HepG2 (cell line): ENCODE results near the gene AIMP2. TPM values are rescaled to one million over a fixed set of nuclear protein-coding genes. Genes with fewer than 3 reads are reported as not detected.

Source experiments
- AKNA ChIP-seq: sonication (generic); formaldehyde crosslinking; IDR thresholded peaks from 2 replicates; pipeline ENCODE4 v1.4.0; 2020; ENCODE audit warnings: missing genetic modification reagents, borderline replicate concordance
- GFI1 ChIP-seq: sonication (generic); formaldehyde crosslinking; IDR thresholded peaks from 2 replicates; pipeline ENCODE4 v1.5.0; 2020; ENCODE audit warnings: missing genetic modification reagents, mild to moderate bottlenecking, borderline replicate concordance
- HNRNPUL1 ChIP-seq: fragments of 200-400 bp; formaldehyde crosslinking; IDR thresholded peaks from 2 replicates; pipeline ENCODE4 v1.6.1; 2017; ENCODE audit warnings: low read depth, mild to moderate bottlenecking, low read length, moderate library complexity
- RBM22 ChIP-seq: fragments of 200-400 bp; formaldehyde crosslinking; optimal IDR thresholded peaks from 2 replicates; pipeline ENCODE3; 2017; ENCODE audit warnings: mild to moderate bottlenecking, low read length, moderate library complexity
- RCOR2 ChIP-seq: IDR thresholded peaks from 2 replicates; pipeline ENCODE4 v1.6.1; 2016; ENCODE audit warnings: missing biosample characterization, missing genetic modification reagents
- SMC3 ChIP-seq: IDR thresholded peaks from 2 replicates; pipeline ENCODE4 v1.6.1; 2011; ENCODE audit warnings: low read length, improper control_type of control experiment
- TCF12 ChIP-seq, 2 experiments: fragments of 450-650 bp in 1 of 2; sonication (generic) in 1 of 2; formaldehyde crosslinking in 1 of 2; IDR thresholded peaks; 2 replicates each; pipeline versions ENCODE4 v1.6.1 to v1.8.0; 2017 to 2022; ENCODE audit warnings: antibody characterized with exemption in 1 of 2, mild to moderate bottlenecking in 1 of 2, missing genetic modification reagents in 1 of 2, moderate library complexity in 1 of 2
- ZFX ChIP-seq: sonication (generic); formaldehyde crosslinking; IDR thresholded peaks from 2 replicates; pipeline ENCODE4 v1.4.0; 2020; ENCODE audit warnings: mild to moderate bottlenecking, low read depth, missing genetic modification reagents, moderate library complexity
- ZMYM2 ChIP-seq: sonication (generic); formaldehyde crosslinking; IDR thresholded peaks from 2 replicates; pipeline ENCODE4 v1.8.0; 2022; ENCODE audit warnings: mild to moderate bottlenecking, missing genetic modification reagents
- ZNF30 ChIP-seq: sonication (generic); formaldehyde crosslinking; IDR thresholded peaks from 2 replicates; pipeline ENCODE4 v1.5.0; 2020; ENCODE audit warnings: mild to moderate bottlenecking, missing genetic modification reagents
- ZNF670 ChIP-seq: sonication (generic); formaldehyde crosslinking; IDR thresholded peaks from 2 replicates; pipeline ENCODE4 v1.8.0; 2022; ENCODE audit warnings: mild to moderate bottlenecking, missing genetic modification reagents, borderline replicate concordance
- ZNF776 ChIP-seq: sonication (generic); formaldehyde crosslinking; IDR thresholded peaks from 2 replicates; pipeline ENCODE4 v1.4.0; 2020; ENCODE audit warnings: mild to moderate bottlenecking, missing genetic modification reagents
- polyA plus RNA-seq, 8 experiments: library from polyadenylated mRNA; depleted of rRNA in 3 of 8; stranded (reverse) in 7 of 8; unstranded in 1 of 8; fragments of >200 nt; fragmentation: Illumina TruSeq in 4 of 8; extraction: Trizol in 4 of 8; gene quantifications; 2 replicates each; pipeline versions ENCODE4 v1.2.1 to v1.2.3, GENCODE V29; 2011 to 2016; ENCODE audit warnings: low read depth in 4 of 8, missing spikeins in 1 of 8, mixed read lengths in 1 of 8; ENCODE audit not compliant: insufficient read depth in 1 of 8
- total RNA-seq, 5 experiments: library from RNA; depleted of rRNA; stranded (reverse); fragments of >200 nt; fragmentation: Illumina TruSeq; extraction: Trizol; gene quantifications; 2 replicates each; pipeline ENCODE4 v1.2.3, GENCODE V29; 2016; ENCODE audit warnings: low read depth in 1 of 5
- TF ChIP-seq, protein P1 (sequence below): sonication (generic); formaldehyde crosslinking; IDR thresholded peaks from 2 replicates; pipeline ENCODE4 v1.5.0; 2020; ENCODE audit warnings: missing genetic modification reagents, mild to moderate bottlenecking, borderline replicate concordance
- TF ChIP-seq, protein P2 (sequence below): sonication (generic); formaldehyde crosslinking; conservative IDR thresholded peaks from 2 replicates; pipeline ENCODE4 v1.8.0; 2022; ENCODE audit warnings: missing genetic modification reagents
- TF ChIP-seq, protein P3 (sequence below): sonication (generic); formaldehyde crosslinking; IDR thresholded peaks from 2 replicates; pipeline ENCODE4 v1.4.0; 2020; ENCODE audit warnings: missing genetic modification reagents, mild to moderate bottlenecking, borderline replicate concordance
- TF ChIP-seq, protein P4 (sequence below): sonication (generic); formaldehyde crosslinking; IDR thresholded peaks from 2 replicates; pipeline ENCODE4 v1.8.0; 2022; ENCODE audit warnings: missing genetic modification reagents, low read depth, mild to moderate bottlenecking, borderline replicate concordance

AIMP2 gene
- total and polyA plus RNA-seq, 2 of the 13 experiments (the other 11 are each of a cell fraction or from before 2014, with no cell fraction given) = 38.2 to 84.9 TPM

- TF ChIP-seq SMC3 (no peak), HNRNPUL1 (no peak), TCF12 (IDR thresholded peaks at IDR 0.05) (no peak), TCF12 (CRISPR knock-in tag; IDR thresholded peaks at IDR 0.05) (no peak; the same call in none of the 2 replicates), ZNF30 (CRISPR knock-in tag) (peak; percentile 99), RBM22 (peak; percentile 54), AKNA (CRISPR knock-in tag) (peak; percentile 97), GFI1 (CRISPR knock-in tag) (peak; percentile 94), ZFX (CRISPR knock-in tag) (peak; percentile 99), ZNF776 (CRISPR knock-in tag) (peak; percentile 100), ZMYM2 (CRISPR knock-in tag) (peak; percentile 82; the same call in 1 of the 2 replicates), RCOR2 (no peak; the same call in 1 of the 2 replicates), ZNF670 (CRISPR knock-in tag) (peak; percentile 99; the same call in 1 of the 2 replicates)
- TF ChIP-seq, protein P1, sequence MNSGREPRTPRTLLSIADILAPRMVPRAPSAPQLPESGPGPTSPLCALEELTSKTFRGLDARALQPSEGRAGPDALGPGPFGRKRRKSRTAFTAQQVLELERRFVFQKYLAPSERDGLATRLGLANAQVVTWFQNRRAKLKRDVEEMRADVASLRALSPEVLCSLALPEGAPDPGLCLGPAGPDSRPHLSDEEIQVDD = peak; percentile 100
- TF ChIP-seq, protein P2, sequence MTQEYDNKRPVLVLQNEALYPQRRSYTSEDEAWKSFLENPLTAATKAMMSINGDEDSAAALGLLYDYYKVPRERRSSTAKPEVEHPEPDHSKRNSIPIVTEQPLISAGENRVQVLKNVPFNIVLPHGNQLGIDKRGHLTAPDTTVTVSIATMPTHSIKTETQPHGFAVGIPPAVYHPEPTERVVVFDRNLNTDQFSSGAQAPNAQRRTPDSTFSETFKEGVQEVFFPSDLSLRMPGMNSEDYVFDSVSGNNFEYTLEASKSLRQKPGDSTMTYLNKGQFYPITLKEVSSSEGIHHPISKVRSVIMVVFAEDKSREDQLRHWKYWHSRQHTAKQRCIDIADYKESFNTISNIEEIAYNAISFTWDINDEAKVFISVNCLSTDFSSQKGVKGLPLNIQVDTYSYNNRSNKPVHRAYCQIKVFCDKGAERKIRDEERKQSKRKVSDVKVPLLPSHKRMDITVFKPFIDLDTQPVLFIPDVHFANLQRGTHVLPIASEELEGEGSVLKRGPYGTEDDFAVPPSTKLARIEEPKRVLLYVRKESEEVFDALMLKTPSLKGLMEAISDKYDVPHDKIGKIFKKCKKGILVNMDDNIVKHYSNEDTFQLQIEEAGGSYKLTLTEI = peak; percentile 23; the same call in 1 of the 2 replicates
- TF ChIP-seq, protein P3, sequence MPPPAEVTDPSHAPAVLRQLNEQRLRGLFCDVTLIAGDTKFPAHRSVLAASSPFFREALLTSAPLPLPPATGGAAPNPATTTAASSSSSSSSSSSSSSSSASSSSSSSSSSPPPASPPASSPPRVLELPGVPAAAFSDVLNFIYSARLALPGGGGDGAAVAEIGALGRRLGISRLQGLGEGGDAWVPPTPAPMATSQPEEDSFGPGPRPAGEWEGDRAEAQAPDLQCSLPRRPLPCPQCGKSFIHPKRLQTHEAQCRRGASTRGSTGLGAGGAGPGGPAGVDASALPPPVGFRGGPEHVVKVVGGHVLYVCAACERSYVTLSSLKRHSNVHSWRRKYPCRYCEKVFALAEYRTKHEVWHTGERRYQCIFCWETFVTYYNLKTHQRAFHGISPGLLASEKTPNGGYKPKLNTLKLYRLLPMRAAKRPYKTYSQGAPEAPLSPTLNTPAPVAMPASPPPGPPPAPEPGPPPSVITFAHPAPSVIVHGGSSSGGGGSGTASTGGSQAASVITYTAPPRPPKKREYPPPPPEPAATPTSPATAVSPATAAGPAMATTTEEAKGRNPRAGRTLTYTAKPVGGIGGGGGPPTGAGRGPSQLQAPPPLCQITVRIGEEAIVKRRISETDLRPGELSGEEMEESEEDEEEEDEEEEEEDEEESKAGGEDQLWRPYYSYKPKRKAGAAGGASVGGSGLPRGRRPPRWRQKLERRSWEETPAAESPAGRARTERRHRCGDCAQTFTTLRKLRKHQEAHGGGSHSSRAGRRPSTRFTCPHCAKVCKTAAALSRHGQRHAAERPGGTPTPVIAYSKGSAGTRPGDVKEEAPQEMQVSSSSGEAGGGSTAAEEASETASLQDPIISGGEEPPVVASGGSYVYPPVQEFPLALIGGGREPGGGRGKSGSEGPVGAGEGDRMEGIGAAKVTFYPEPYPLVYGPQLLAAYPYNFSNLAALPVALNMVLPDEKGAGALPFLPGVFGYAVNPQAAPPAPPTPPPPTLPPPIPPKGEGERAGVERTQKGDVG (CRISPR knock-in tag) = peak; percentile 98
- TF ChIP-seq, protein P4, sequence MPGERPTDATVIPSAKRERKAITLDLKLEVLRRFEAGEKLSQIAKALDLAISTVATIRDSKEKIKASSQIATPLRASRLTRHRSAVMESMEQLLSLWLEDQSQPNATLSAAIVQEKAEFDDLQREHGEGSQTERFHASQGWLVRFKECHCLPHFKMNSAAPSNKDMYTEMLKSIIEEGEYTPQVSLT (CRISPR knock-in tag) = peak; percentile 96; the same call in 1 of the 2 replicates
Observed at GRCh38 chr7:6008668-6009611, at the start of gene AIMP2, which contains the start of gene PMS2 (continued).
